HG02981 (cell line): ENCODE data around the gene ADTRP.
"Not testable (repeated sequence)": the region's sequence is repeated elsewhere in the genome, so short reads cannot be mapped to it uniquely, and the experiment has no call there.

Experiments used
- ATAC-seq: cut with Tn5 transposase; IDR thresholded peaks from one replicate; pipeline ENCODE4 v1.9.1; 2021; ENCODE audit warnings: mild to moderate bottlenecking, moderate library complexity; ENCODE audit not compliant: unreplicated experiment

ADTRP gene

GRCh38 chr6:11702089-11702488 lies 76.5 kb downstream of the ADTRP start:
- ATAC-seq = no peak

DNA sequence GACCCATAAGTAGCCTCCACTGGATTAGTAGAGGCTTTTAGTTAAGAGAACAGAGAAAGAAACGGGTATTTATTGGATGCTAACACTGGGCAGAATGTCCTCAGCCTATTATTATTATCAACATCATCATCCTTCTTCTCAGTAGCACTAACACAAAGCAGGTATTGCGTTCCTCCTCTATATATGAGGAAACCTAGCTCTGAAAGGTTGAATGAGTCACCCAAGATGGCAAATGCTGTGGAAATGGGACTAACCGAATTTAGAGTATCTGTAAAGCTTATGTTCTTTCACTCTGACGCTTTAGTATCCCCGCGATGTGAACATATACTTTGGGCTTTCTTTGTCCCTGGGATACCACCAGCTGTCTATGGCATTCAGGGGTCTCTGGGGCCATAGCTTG lies 77.0 kb downstream of the ADTRP start:
- no peak for ATAC-seq

DNA sequence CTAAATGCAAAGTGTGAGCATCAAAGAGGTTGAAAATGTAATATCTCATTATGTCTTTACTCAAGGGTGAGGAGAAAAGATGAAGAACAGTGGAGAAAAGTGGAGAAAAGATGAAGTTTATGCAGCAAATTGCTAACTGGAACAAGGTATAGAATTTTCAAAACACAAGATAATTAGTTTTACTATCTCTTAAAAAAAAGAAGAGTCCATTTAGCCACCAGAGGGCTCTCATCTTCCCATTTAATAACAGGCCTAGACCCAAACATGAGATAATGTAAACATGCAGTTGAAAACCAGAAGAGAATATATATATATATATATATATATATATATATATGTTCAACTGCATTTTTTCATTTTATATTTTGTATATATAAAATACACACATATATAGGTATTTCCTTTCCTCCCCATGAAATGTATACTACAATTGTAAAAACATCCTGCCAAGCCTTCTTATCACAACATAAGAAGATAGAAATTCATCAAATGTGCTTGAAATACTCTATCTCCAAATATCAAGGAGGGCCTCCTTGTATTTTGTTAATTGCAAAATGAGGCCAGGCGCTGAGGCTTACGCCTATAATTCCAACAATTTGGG lies 78.4 kb downstream of the ADTRP start:
- ATAC-seq = no peak

DNA sequence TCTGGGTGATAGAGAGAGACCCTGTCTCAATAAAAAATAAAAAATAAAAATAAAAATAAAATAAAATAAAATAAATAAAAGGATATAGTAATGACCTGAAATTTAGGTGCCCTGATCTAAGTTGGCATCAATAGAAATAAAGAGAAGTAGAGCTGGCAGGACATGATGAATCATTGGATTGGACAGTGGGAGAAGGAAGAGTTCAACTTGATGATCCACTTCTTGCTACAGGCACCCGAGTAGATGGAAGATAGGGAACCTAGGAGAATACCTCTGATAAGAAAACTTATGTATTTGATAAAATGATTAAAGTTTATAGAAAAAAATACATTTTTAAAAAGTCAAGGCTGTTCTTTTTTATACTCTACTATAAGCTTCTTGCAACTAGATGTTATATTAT lies 79.0 kb downstream of the ADTRP start:
- no peak for ATAC-seq

- no peak for ATAC-seq
Observed at GRCh38 chr6:11692451-11693376, 85.9 kb downstream of the ADTRP start.

- no peak for ATAC-seq
Observed at GRCh38 chr6:11689847-11690246, 88.8 kb downstream of the ADTRP start.

- ATAC-seq = not testable (repeated sequence)
Observed at GRCh38 chr6:11689400-11689799, 89.2 kb downstream of the ADTRP start.

DNA sequence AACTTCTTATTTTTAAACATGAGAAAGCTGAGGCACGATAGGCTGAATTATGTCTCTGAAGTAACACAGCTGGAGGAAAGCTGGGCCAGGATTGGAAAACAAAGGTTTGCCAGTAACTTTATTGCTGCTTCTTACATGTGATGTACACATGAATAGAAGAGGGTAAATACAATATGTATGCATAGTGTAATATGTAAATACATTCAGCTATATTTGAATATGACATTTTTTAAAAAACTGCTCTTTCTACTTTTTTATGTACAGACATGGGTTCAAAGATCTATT lies 90.2 kb downstream of the ADTRP start:
- ATAC-seq = no peak

- no peak for ATAC-seq
Observed at GRCh38 chr6:11685481-11686093, 93.0 kb downstream of the ADTRP start.

DNA sequence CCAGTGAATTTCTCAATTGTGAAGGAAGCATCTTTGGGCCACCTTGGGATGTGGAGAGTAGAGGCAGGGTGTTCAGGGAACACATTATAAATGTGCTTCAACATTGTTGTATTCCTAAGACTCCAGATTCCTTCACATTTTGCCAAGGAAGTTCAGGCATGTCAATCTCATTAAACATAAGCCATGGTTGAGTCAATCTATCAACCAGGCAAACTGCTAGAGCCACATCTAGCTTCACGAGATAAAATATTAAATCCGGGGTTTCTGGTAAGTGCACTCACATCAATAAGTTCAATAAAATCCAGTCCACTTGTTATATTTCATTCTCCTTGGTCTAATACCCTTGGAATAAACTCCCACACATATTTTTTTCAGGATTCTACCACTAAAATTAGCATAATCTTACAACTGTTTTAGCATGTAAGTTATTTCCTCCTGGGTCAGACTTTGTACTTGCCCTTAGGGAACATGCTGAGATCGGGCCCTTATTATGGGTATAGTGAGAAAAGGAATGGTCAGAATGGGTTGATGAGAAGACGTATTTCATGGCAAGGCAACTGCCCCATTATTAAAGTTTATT lies 93.6 kb downstream of the ADTRP start:
- ATAC-seq = no peak

GRCh38 chr6:11683871-11684270 lies 94.7 kb downstream of the ADTRP start:
- no peak for ATAC-seq

DNA sequence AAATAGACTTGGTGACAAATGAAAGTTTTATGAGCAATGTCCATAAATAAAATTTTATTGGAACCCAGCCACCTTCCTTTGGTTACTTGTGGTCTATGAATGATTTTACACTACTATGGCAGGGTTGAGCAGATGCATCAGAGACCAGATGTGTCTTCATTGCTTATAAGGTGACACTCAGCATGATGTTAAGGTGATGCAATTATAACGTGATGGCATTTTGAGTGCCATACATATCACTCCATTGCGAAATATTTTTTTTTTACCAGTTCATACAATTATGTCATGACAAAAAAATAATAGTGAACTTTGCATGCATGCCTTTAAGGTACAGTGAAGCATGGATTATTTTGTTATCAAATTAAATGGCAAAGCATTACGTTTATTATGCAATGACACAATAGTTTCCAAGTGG lies 96.0 kb downstream of the ADTRP start:
- ATAC-seq = no peak

DNA sequence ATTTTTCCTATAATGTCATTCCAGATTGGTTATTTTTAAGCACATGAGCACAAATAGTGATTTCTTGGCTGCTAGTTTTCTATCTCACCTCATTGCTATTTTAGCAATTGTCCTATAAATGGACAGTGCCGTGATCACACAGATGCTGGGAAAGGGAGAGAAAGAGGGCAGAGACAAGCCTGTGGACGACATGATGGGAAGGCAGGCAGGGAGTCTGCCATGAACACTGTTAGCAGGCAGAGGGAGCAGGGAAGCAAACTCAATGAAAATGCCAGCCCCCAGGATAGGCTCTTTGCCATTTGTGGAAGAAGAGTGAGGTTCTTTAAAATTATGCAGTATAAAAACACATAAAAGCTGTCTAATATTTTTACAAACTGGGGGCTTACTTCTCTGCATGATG lies 96.8 kb downstream of the ADTRP start:
- ATAC-seq = no peak

DNA sequence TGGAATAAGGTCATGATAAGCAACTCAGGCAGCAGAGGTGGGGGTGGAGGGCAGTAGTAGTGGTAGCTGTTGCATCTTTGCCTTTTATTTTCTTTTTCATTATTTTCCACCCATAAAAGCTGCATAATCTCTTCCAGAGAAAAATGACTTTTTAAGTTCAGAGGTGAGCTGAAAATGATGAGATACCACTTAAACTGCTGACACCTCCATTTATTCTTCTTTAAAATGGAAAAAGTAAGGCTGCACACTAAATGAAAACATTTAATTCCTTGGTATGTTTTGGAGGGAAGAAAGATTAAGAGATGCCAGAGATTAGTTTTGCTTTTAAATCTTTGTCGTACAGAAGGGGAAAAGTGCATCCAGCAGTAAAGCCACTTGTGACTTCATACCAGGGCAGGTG lies 97.2 kb downstream of the ADTRP start:
- ATAC-seq = no peak

DNA sequence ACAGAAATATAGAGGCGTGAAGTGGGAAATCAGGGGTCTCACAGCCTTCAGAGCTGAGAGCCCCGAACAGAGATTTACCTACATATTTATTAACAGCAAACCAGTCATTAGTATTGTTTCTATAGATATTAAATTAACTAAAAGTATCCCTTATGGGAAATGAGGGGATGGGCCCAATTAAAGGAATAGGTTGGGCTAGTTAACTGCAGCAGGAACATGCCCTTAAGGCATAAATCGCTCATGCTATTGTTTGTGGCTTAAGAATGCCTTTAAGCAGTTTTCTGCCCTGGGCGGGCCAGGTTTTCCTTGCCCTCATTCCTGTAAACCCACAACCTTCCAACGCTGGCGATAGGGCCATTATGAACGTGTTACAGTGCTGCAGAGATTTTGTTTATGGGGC lies 98.1 kb downstream of the ADTRP start:
- ATAC-seq = not testable (repeated sequence)

DNA sequence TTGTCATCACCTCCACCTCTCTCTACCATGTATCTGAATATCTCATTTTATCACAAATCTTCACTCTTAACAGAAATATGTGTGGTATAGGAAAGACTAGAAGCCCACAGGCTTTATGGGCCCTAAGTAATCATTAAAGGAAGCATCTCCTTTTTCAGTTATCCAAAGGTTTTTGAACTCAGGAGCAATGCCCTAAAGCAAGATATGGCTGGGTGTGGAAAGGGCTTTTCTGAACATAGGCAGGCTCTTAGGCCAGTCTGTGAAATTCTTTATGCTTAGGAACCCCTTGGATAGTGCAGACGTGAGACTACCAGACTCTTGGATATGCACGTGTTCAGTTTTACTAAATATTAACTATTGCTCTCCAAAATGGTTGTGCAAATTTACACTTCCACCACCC lies 99.5 kb downstream of the ADTRP start:
- ATAC-seq = no peak

DNA sequence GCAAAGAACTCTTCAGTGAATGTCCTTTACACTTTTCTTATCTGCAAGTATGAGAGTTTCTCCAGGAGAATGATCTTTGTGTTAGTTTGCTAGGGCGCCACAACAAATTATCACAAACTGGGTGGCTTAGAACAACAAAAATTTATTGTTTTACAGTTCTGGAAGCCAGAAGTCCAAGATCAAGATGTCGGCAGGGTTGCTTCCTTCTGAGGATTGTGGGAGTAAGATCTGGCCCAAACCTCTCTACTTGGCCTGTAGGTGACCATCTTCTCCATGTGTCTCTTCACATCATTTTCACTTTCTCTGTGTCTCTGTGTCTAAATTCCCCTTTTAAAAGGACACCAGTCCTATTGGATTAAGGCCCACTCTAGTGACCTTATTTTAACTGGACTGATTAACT lies 103.0 kb downstream of the ADTRP start:
- no peak for ATAC-seq

GRCh38 chr6:11672669-11673068 lies 105.9 kb downstream of the ADTRP start:
- ATAC-seq = no peak

GRCh38 chr6:11672256-11672655 lies 106.3 kb downstream of the ADTRP start:
- no peak for ATAC-seq

DNA sequence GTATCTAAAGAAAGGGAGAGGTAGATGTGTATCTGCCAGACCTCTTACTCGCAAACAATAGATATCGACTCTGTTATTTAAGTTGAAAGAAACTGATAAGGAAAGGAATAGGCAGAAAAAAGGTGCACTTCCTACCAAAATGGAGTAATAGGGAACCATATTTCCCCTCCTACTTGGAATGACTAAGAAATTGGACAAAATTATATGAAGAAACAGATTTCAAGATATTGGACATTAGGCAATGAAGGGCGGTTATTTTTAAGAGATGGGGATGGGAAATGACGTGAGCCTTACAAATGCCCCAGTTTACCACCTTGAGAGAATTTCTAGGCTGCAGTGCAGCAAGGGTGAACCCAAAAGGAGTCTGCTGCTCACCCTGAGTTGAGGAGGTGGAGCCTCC lies 108.9 kb downstream of the ADTRP start:
- no peak for ATAC-seq

DNA sequence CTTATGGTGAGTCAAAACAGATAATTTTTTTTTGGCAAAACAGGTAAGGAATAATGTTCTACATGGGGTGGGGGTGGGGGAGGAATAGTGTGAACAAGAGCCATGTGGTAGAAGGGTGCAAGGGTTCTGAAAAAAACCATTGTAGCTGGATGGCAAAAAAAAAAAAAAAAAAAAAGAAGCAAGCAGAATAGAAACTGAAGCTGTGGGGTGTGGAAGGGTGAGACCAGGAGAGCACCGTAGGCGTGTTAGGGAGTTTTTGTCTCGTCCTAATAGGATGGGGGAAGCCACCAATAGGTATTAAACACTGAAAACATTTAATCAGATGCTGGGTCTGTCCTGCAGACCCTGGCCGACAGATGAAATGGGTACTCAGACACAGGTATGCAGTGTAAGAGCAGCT lies 110.1 kb downstream of the ADTRP start:
- no peak for ATAC-seq

DNA sequence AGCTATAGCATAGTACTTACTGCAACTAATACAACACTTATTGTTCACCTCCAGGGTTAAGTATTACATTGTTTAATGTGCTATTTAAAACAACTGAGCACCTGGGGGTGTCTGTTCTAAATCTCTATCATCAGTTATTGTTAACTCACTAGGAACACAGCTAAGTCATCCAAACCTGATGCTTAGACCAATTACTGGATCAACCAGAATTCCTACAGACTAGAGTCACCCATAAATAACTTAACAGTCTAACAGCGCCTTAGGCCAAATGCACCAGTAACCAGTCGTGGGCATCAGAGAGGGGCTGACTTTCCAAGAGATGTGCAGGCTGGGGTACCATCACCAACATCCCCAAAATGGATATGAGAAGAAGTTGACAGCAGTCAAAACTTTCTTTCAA lies 110.7 kb downstream of the ADTRP start:
- no peak for ATAC-seq
